Trophoblast cell (in vitro differentiated cells and primary cell): ENCODE measurements around the gene COBL.

Experiments used
- DNase-seq, 2 donors: peaks; one replicate each; pipeline ENCODE4 v3.0.0-alpha.2; 2016
- H2AFZ ChIP-seq: 2 replicates; pipeline ENCODE4 v1.6.1; 2013; ENCODE audit warnings: low read length, moderate library complexity, mild to moderate bottlenecking; ENCODE audit not compliant: insufficient read depth, poor library complexity
- H2AK5ac ChIP-seq: 2 replicates; pipeline ENCODE4 v1.6.1; 2013; ENCODE audit warnings: mild to moderate bottlenecking, low read length
- H2BK120ac ChIP-seq: 2 replicates; pipeline ENCODE4 v1.6.1; 2013; ENCODE audit warnings: low read length, mild to moderate bottlenecking, moderate library complexity; ENCODE audit not compliant: insufficient read depth, poor library complexity
- H2BK12ac ChIP-seq: 2 replicates; pipeline ENCODE4 v1.6.1; 2013; ENCODE audit warnings: mild to moderate bottlenecking, low read length, moderate library complexity
- H2BK5ac ChIP-seq: 2 replicates; pipeline ENCODE4 v1.6.1; 2013; ENCODE audit warnings: low read length, low read depth, moderate library complexity, mild to moderate bottlenecking; ENCODE audit not compliant: poor library complexity
- H3K14ac ChIP-seq: 2 replicates; pipeline ENCODE4 v1.6.1; 2013; ENCODE audit warnings: mild to moderate bottlenecking, low read length
- H3K18ac ChIP-seq: 2 replicates; pipeline ENCODE4 v1.6.1; 2013; ENCODE audit warnings: mild to moderate bottlenecking, low read length
- H3K23ac ChIP-seq: 2 replicates; pipeline ENCODE4 v1.6.1; 2013; ENCODE audit warnings: low read length
- H3K27ac ChIP-seq: 2 replicates; pipeline ENCODE4 v1.5.1; 2013; ENCODE audit warnings: low read depth, mild to moderate bottlenecking, inconsistent platforms, low read length, moderate library complexity
- H3K27me3 ChIP-seq: 2 replicates; pipeline ENCODE4 v1.6.1; 2013; ENCODE audit warnings: inconsistent platforms, mild to moderate bottlenecking, low read length, moderate library complexity; ENCODE audit not compliant: insufficient read depth
- H3K36me3 ChIP-seq, 2 experiments: 1 replicate in 1 of 2; 2 replicates in 1 of 2; pipeline ENCODE4 v1.6.1; 2013; ENCODE audit warnings: low read length in 2 of 2, mild to moderate bottlenecking in 2 of 2, moderate library complexity in 1 of 2; ENCODE audit not compliant: insufficient read depth in 2 of 2, control insufficient read depth in 1 of 2
- H3K4ac ChIP-seq: 2 replicates; pipeline ENCODE4 v1.6.1; 2013; ENCODE audit warnings: low read depth, mild to moderate bottlenecking, low read length, moderate library complexity
- H3K4me1 ChIP-seq, 2 experiments: 1 replicate in 1 of 2; 2 replicates in 1 of 2; pipeline ENCODE4 v1.6.1; 2013; ENCODE audit warnings: low read length in 2 of 2, mild to moderate bottlenecking in 2 of 2, moderate library complexity in 1 of 2; ENCODE audit not compliant: insufficient read depth in 2 of 2, control insufficient read depth in 1 of 2
- H3K4me2 ChIP-seq: 2 replicates; pipeline ENCODE4 v1.6.1; 2013; ENCODE audit warnings: inconsistent platforms, mild to moderate bottlenecking, low read length, moderate library complexity
- H3K4me3 ChIP-seq: 2 replicates; pipeline ENCODE4 v1.5.1; 2013; ENCODE audit warnings: mild to moderate bottlenecking, low read depth, low read length, inconsistent platforms
- H3K79me1 ChIP-seq: one replicate; pipeline ENCODE4 v1.6.1; 2013; ENCODE audit warnings: low read length
- H3K79me2 ChIP-seq: 2 replicates; pipeline ENCODE4 v1.6.1; 2013; ENCODE audit warnings: low read length, mild to moderate bottlenecking; ENCODE audit not compliant: control insufficient read depth, insufficient read depth, poor library complexity
- H3K9ac ChIP-seq: 2 replicates; pipeline ENCODE4 v1.6.1; 2013; ENCODE audit warnings: mild to moderate bottlenecking, low read length
- H3K9me3 ChIP-seq: 2 replicates; pipeline ENCODE4 v1.6.1; 2013; ENCODE audit warnings: low read depth, mild to moderate bottlenecking, control low read depth, inconsistent platforms, low read length; ENCODE audit not compliant: insufficient read depth
- H4K12ac ChIP-seq: 2 replicates; pipeline ENCODE4 v1.6.1; 2013; ENCODE audit warnings: low read depth, mild to moderate bottlenecking, low read length, moderate library complexity
- H4K8ac ChIP-seq: 2 replicates; pipeline ENCODE4 v1.6.1; 2013; ENCODE audit warnings: low read depth, mild to moderate bottlenecking, low read length, moderate library complexity
- H4K91ac ChIP-seq: one replicate; pipeline ENCODE4 v1.6.1; 2013; ENCODE audit warnings: low read depth, mild to moderate bottlenecking, low read length, moderate library complexity
- WGBS: extraction: QIAGEN DNeasy Blood & Tissue Kit; methylation state at CpG from one replicate; pipeline ENCODE4 v1.1.7; 2013; ENCODE audit warnings: missing lambda C conversion rate; ENCODE audit not compliant: insufficient read length, insufficient coverage; ENCODE audit errors: extremely low coverage; 5-methylcytosine and 5-hydroxymethylcytosine counted together

The COBL gene

GRCh38 chr7:51318886-51319579, 2.4 kb upstream of the COBL start:
- H3K18ac ChIP-seq: no peak overlapping the region
- H3K79me2 ChIP-seq: peaks cover 4% of the 10 kb centered on the region
- no peak overlapping the region for H2AFZ ChIP-seq
- H3K79me1 ChIP-seq: peaks cover 5% of the 10 kb centered on the region
- H3K36me3 ChIP-seq: no peaks in the 10 kb centered on the region
- H3K27me3 ChIP-seq: no peaks in the 10 kb centered on the region
- H2BK12ac ChIP-seq: no peak overlapping the region
- H2AK5ac ChIP-seq: no peak overlapping the region
- H3K14ac ChIP-seq: no peak overlapping the region
- no CpG with 5 or more reads among the region's 6 CpGs for WGBS
- no peak overlapping the region for H3K4me3 ChIP-seq
- no peak overlapping the region for H2BK120ac ChIP-seq
- H3K23ac ChIP-seq: no peak overlapping the region
- H4K12ac ChIP-seq: no peak overlapping the region
- H3K4me1 ChIP-seq: peaks cover 6% of the 10 kb centered on the region in 2 experiments
- H3K9me3 ChIP-seq: no peaks in the 10 kb centered on the region
- H4K8ac ChIP-seq: no peak overlapping the region
- no peak overlapping the region for H3K9ac ChIP-seq
- no peak overlapping the region for H3K27ac ChIP-seq
- H3K4me2 ChIP-seq: no peak overlapping the region
- DNase-seq: no peak
- no peak overlapping the region for H4K91ac ChIP-seq
- H3K4ac ChIP-seq: no peak overlapping the region
- no peak overlapping the region for H2BK5ac ChIP-seq

GRCh38 chr7:51318001-51318400, 1.4 kb upstream of the COBL start:
- no CpG with 5 or more reads among the region's 9 CpGs for WGBS

GRCh38 chr7:51317582-51317910, 937 bp upstream of the COBL start:
- H4K8ac ChIP-seq: no peak overlapping the region
- H3K79me2 ChIP-seq: peaks cover 4% of the 10 kb centered on the region

More at GRCh38 chr7:51318001-51318400, 1.4 kb upstream of the COBL start:
- Histone ChIP-seq H2BK120ac (no peak overlapping the region), H3K4me2 (no peak overlapping the region), H2BK5ac (no peak overlapping the region), H3K27me3 (no peaks in the 10 kb centered on the region), H3K79me1 (peaks cover 5% of the 10 kb centered on the region), H3K4ac (no peak overlapping the region), H4K12ac (no peak overlapping the region), H2BK12ac (no peak overlapping the region), H3K4me3 (no peak overlapping the region), H3K23ac (no peak overlapping the region), H2AK5ac (no peak overlapping the region), H3K27ac (no peak overlapping the region), H3K79me2 (peaks cover 4% of the 10 kb centered on the region), H3K36me3 (no peaks in the 10 kb centered on the region), H3K9ac (no peak overlapping the region), H3K4me1 (peaks cover 6% of the 10 kb centered on the region in 2 experiments), H2AFZ (no peak overlapping the region), H4K8ac (no peak overlapping the region), H3K9me3 (no peaks in the 10 kb centered on the region), H3K14ac (no peak overlapping the region), H4K91ac (no peak overlapping the region), H3K18ac (no peak overlapping the region)
- no peak for DNase-seq

GRCh38 chr7:51316262-51316665, 345 bp downstream of the COBL start:
- no CpG with 5 or more reads among the region's 46 CpGs for WGBS
- peak overlapping the region; percentile 7 for H2AFZ ChIP-seq
- peak overlapping the region; percentile 27 for H3K4ac ChIP-seq

More at GRCh38 chr7:51317582-51317910, 937 bp upstream of the COBL start:
- Histone ChIP-seq H3K14ac (no peak overlapping the region), H3K4me3 (no peak overlapping the region), H2BK120ac (no peak overlapping the region), H3K79me1 (peaks cover 5% of the 10 kb centered on the region), H3K27ac (no peak overlapping the region), H4K12ac (no peak overlapping the region), H2BK5ac (no peak overlapping the region), H3K27me3 (no peaks in the 10 kb centered on the region), H2BK12ac (no peak overlapping the region), H3K23ac (no peak overlapping the region), H3K9me3 (no peaks in the 10 kb centered on the region), H3K4ac (no peak overlapping the region), H3K4me1 (peaks cover 6% of the 10 kb centered on the region in 2 experiments), H2AK5ac (no peak overlapping the region), H3K18ac (no peak overlapping the region), H3K9ac (no peak overlapping the region), H4K91ac (no peak overlapping the region), H3K36me3 (no peaks in the 10 kb centered on the region), H3K4me2 (peak overlapping the region; percentile 69), H2AFZ (no peak overlapping the region)
- no peak for DNase-seq
- WGBS: no CpG with 5 or more reads among the region's 8 CpGs

More at GRCh38 chr7:51316262-51316665, 345 bp downstream of the COBL start:
- Histone ChIP-seq H3K27ac (no peak overlapping the region), H2BK12ac (no peak overlapping the region), H3K14ac (peak overlapping the region; percentile 48), H3K9me3 (no peaks in the 10 kb centered on the region), H3K9ac (peak overlapping the region; percentile 37), H2BK120ac (no peak overlapping the region), H3K4me3 (peak overlapping the region; percentile 80), H4K8ac (peak overlapping the region; percentile 13), H3K36me3 (no peaks in the 10 kb centered on the region), H3K27me3 (no peaks in the 10 kb centered on the region), H2AK5ac (no peak overlapping the region), H4K12ac (no peak overlapping the region), H3K79me1 (peaks cover 5% of the 10 kb centered on the region), H3K18ac (peak overlapping the region; percentile 42), H4K91ac (no peak overlapping the region), H3K4me2 (peak overlapping the region; percentile 85), H3K4me1 (peaks cover 6% of the 10 kb centered on the region in 2 experiments), H3K79me2 (peaks cover 4% of the 10 kb centered on the region), H2BK5ac (no peak overlapping the region), H3K23ac (no peak overlapping the region)
- peak; percentile 71 to 74 for DNase-seq
